Hematopoietic multipotent progenitor cell treated with erythropoietin and hydrocortisone succinate and interleukin-3 and kit ligand, for 15 days (in vitro differentiated cells): ENCODE measurements around the gene PLCXD3.
"Not testable (repeated sequence)": the region's sequence is repeated elsewhere in the genome, so short reads cannot be mapped to it uniquely, and the experiment has no call there.

Experiments used
- DNase-seq: peaks from one replicate; pipeline ENCODE4 v3.0.0-alpha.2; 2015; ENCODE audit warnings: low spot score

Gene PLCXD3

DNA sequence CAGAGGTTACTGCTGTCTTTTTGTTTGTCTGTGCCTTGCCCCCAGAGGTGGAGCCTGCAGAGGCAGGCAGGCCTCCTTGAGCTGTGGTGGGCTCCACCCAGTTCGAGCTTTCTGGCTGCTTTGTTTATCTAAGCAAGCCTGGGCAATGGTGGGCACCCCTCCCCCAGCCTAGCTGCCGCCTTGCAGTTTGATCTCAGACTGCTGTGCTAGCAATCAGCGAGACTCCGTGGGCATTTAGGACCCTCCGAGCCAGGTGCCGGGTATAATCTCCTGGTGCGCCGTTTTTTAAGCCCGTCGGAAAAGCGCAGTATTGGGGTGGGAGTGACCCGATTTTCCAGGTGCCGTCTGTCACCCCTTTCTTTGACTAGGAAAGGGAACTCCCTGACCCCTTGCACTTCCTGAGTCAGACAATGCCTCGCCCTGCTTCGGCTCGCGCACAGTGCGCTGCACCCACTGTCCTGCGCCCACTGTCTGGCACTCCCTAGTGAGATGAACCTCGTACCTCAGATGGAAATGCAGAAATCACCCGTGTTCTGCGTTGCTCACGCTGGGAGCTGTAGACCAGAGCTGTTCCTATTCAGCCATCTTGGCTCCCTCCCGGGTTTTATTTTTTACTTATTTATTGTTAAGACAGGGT is 16.8 kb downstream of the PLCXD3 start:
- not testable (repeated sequence) for DNase-seq

DNA sequence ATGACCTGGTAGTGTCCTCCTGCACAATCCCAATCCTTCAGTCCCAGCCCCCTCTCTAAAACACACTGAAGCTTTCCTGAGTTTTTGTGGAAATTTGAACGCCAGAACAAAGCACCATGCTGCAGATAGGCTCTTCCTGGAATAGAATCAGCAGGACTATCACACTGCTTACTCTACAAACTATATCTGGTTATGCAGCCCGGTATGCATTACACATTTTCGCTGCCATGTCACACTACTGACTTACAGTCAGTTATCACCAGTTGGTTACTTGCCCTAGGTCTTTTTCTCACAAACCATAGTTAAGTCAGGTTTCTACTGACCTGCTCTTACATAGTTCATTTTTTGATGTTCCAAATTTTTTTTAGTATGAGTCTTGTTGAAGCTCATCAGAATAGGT is 24.9 kb downstream of the PLCXD3 start:
- no peak for DNase-seq

DNA sequence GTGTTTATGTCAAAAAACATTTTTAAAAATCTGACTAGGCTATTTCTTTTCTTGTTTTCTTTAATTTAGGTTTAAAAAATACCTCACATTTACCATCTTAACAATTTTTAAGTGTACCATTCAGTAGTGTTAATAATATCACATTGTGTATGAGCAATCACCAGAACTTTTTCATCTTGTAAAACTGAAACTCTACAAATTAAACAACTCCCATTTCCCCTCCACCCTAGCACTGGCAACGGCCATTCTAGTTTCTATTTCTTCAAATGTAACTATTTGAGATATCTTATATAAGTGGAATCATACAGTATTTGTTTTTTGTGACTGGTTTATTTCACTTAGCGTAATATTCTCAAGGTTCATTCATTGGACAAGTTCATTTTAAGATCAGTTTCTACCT is 27.7 kb downstream of the PLCXD3 start:
- no peak for DNase-seq

- DNase-seq, result no peak
Observed at GRCh38 chr5:41482173-41482572, 28.2 kb downstream of the PLCXD3 start.

DNA sequence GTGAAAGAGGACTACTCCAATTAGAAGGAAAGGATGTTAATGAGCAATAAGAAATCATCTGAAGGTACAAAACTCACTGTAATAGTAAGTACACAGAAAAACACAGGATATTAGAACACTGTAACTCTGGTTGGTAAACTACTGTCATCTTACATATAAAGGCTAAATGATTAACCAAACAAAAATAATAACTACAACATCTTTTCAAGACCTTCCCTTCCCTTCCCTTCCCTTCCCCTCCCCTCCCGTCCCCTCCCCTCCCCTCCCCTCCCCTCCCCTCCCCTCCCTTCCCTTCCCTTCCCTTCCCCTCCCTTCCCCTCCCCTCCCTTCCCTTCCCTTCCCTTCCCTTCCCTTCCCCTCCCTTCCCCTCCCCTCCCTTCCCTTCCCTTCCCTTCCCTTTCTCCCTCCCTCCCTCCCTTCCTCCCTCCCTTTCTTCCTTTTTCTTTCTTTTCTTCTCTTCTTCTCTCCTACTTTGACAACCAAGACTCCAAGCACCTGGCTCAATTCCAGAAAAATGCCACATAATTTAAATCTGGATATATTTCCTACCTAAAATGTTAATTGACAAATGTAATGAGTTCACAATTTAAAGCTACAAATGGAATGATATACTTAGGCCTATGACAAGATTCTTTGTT is 38.7 kb downstream of the PLCXD3 start:
- not testable (repeated sequence) for DNase-seq

DNA sequence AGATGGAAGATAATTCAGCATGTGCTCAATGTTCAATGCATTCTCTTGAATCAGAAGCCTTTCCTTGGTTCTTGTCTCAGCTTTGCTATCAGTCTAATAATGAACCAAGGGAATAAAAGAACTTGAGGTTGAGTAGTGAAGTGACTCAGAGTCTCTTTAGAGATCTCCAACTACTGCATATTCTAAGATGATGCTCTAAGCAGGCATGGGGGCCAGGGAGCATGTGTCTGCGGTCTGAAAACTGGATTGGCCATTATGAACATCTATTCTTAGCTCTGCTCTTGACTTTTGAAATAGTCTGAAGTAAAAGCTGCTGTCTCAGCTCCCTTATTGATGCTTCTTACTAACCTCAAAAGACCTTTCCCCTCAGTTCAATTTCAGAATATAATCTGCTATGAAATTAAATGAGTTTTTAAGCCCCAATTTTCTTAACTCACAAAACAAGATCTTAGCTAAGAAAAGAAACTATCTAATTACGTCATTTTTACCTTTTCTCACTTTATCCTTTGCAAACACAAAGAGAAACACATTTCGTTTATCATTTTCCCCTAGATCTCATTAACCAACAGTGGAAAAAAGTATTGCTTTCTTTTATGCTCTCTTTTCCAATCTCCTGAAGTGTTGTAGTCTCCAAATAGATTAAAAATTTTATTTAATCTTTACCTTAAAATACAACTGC is 44.8 kb downstream of the PLCXD3 start:
- no peak for DNase-seq

DNA sequence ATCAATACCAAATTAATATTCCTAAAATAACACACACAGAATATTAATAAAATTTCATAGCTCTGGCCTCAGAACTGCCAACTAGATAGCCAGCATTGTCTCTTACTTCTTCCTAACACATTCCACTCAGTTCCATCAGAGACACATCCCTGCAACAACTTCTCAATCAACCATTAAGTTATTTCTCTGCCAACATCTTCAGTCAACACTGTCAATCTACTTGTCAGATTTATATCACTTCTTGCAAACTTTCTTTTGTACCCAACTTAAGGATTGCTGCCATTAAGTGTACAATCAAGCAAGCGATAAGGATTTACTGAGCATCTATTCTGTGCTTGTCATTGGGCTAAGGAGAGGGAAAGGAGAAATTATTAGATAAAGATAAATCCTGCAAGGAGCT is 50.8 kb downstream of the PLCXD3 start:
- DNase-seq, result no peak

DNA sequence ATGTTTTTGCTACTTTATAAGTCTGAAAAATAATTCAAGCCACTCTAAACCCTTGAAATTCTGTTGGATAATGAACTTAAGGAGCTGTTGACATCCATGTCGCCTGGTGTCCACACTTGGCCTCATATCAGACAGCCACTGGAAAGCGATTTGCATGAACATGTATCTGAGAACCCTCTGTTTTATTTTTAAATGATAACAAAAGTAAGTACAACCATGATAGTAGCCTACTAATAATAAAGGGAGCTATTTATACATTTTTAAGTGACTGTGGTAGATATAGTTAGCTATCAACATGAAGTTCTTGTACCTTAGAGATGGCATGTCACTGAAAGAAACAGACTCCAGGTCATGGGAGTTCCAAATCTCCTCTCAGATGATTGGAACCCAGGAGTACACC is 53.3 kb downstream of the PLCXD3 start:
- no peak for DNase-seq

GRCh38 chr5:41452506-41452905 is 57.9 kb downstream of the PLCXD3 start:
- no peak for DNase-seq

DNA sequence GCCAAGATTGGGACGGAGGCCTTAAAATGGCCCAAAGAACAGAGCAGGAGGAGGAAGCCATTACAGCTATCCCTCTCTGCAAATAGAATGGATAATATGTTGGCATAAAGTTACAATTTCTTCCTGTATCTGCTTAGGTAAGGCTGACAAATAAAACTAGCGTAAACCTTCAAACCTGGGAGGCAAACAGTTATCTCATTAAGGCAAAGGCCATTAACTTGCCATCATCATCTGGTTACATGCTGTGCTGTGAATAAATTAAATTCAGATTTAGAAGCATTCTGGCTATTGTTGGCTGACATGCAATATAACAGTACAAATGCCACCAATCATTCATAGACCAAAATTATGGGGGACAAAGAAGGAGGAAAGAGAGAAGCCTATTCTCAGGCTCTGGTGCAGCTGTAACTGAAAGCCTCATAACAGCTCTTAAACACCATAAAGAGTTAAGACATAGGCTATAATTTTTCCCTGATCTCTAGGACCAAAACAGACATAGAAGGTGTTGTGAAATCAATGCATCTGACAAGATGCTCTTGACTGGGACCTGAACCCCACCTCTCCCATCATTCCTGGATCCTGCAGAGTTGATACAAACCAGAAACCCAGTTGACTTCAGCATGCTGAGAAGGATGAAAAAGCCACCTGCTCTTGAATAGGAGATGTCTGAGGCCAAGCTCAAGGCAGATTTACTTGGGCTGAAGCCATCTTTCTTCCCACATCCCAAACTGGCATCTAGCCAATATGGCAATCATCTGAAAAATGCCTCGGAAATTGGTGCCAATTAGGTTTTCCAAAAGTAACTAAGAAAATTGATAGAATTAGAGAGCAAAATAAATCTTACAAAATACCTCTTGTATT is 62.5 kb downstream of the PLCXD3 start:
- no peak for DNase-seq

- no peak for DNase-seq
Observed at GRCh38 chr5:41445937-41446563, 64.4 kb downstream of the PLCXD3 start.

- no peak for DNase-seq
Observed at GRCh38 chr5:41435276-41435675, 75.1 kb downstream of the PLCXD3 start.

- DNase-seq, result no peak
Observed at GRCh38 chr5:41433552-41434181, 76.7 kb downstream of the PLCXD3 start.

GRCh38 chr5:41432481-41433253 is 77.7 kb downstream of the PLCXD3 start:
- no peak for DNase-seq

- no peak for DNase-seq
Observed at GRCh38 chr5:41427505-41427904, 82.9 kb downstream of the PLCXD3 start.

GRCh38 chr5:41425736-41426135 is 84.7 kb downstream of the PLCXD3 start:
- no peak for DNase-seq

GRCh38 chr5:41420492-41421067 is 89.8 kb downstream of the PLCXD3 start:
- DNase-seq, result no peak

- no peak for DNase-seq
Observed at GRCh38 chr5:41418220-41419031, 92.0 kb downstream of the PLCXD3 start.

DNA sequence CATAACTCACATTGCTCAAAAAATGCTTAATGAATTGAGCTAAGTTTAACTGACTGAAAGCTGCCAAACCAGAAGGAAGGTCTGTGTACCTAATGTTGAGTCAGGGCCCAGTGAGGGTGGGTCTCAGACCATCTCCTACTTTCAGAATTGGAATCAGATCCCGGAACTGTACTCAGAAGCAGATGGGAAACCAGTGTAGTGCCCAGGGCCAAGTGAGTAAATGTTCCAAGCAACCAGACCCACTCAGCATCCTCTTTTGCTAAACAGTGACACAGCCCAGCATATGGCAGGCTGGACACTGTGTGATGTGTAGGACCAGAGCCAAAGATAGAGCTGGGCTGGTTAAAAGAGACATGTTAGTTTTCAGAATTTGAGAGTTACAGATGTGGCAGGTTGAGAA is 94.1 kb downstream of the PLCXD3 start:
- DNase-seq, result no peak

- no peak for DNase-seq
Observed at GRCh38 chr5:41415242-41415641, 95.2 kb downstream of the PLCXD3 start.
